AG09309 (cell line): ENCODE measurements around the gene DLG2.

Experiments used
- DNase-seq: peaks from one replicate; pipeline ENCODE4 v3.0.0-alpha.2; 2010; ENCODE audit warnings: low read depth
- H3K4me3 ChIP-seq: 2 replicates; pipeline ENCODE4 v1.5.1; 2011; ENCODE audit warnings: mild to moderate bottlenecking, low read depth, low read length, moderate library complexity; ENCODE audit not compliant: control insufficient read depth
- CTCF ChIP-seq: IDR thresholded peaks from 2 replicates; pipeline ENCODE4 v1.5.1; 2011; ENCODE audit warnings: mild to moderate bottlenecking, low read depth, low read length, inconsistent platforms; ENCODE audit not compliant: insufficient read depth, control insufficient read depth; ENCODE audit errors: missing control alignments

Gene DLG2

GRCh38 chr11:84628871-84629620 lies 998.1 kb downstream of the DLG2 start:
- no peak for TF ChIP-seq CTCF
- DNase-seq = no peak
- H3K4me3 ChIP-seq = no peak overlapping the region

- no peak for DNase-seq
Measured at GRCh38 chr11:84626256-84626655, 1000.9 kb downstream of the DLG2 start.

GRCh38 chr11:84612645-84613044 lies 1014.5 kb downstream of the DLG2 start:
- no peak for TF ChIP-seq CTCF
- H3K4me3 ChIP-seq = no peak overlapping the region

More at GRCh38 chr11:84626256-84626655, 1000.9 kb downstream of the DLG2 start:
- TF ChIP-seq CTCF = no peak
- H3K4me3 ChIP-seq = no peak overlapping the region

GRCh38 chr11:84608837-84609196 lies 1018.3 kb downstream of the DLG2 start:
- no peak for DNase-seq
- no peak for TF ChIP-seq CTCF
- no peak overlapping the region for H3K4me3 ChIP-seq

More at GRCh38 chr11:84612645-84613044, 1014.5 kb downstream of the DLG2 start:
- no peak for DNase-seq

GRCh38 chr11:84607975-84608836 lies 1018.9 kb downstream of the DLG2 start:
- TF ChIP-seq CTCF = no peak
- DNase-seq = no peak
- H3K4me3 ChIP-seq = no peak overlapping the region

GRCh38 chr11:84594602-84595001 lies 1032.5 kb downstream of the DLG2 start:
- DNase-seq = no peak
- H3K4me3 ChIP-seq = no peak overlapping the region
- no peak for TF ChIP-seq CTCF
